GM12878 (cell line): Measurements from ENCODE around the gene SLC35B4. TPM values are rescaled to one million over a fixed set of nuclear protein-coding genes. Genes with fewer than 3 reads are reported as not detected.

Source experiments
- FOXM1 ChIP-seq: IDR thresholded peaks from 2 replicates; pipeline ENCODE4 v1.6.1; 2012; ENCODE audit warnings: low read depth, mild to moderate bottlenecking, inconsistent platforms, low read length, moderate library complexity
- LARP7 ChIP-seq: fragments of 450-650 bp; IDR thresholded peaks from 2 replicates; pipeline ENCODE4 v1.6.1; 2017; ENCODE audit warnings: mild to moderate bottlenecking
- MYB ChIP-seq: fragments of 150-350 bp; IDR thresholded peaks from 2 replicates; pipeline ENCODE4 v1.6.1; 2014; ENCODE audit warnings: mild to moderate bottlenecking, low read depth, low read length, borderline replicate concordance
- polyA plus RNA-seq, 11 experiments: library from polyadenylated mRNA; depleted of rRNA in 4 of 11; unstranded in 6 of 11; stranded (reverse) in 5 of 11; fragments of >200 nt; fragmentation: Nextera tagmentation in 4 of 11; fragmentation: Illumina TruSeq in 1 of 11; extraction: Ambion mirVana in 4 of 11; extraction: Trizol in 1 of 11; gene quantifications; 1 replicate in 1 of 11; 2 replicates in 10 of 11; pipeline versions ENCODE4 v1.2.1 to v1.2.3, GENCODE V29; 2011 to 2016; ENCODE audit warnings: inconsistent platforms in 2 of 11, missing spikeins in 2 of 11, low read depth in 1 of 11
- total RNA-seq, 4 experiments: library from RNA; depleted of rRNA in 3 of 4; stranded (reverse); fragments of >200 nt in 3 of 4; fragmentation: Illumina TruSeq in 1 of 4; extraction: Trizol in 1 of 4; gene quantifications; 2 replicates each; pipeline versions ENCODE4 v1.2.1 to v1.2.3, GENCODE V29; 2013 to 2021
- TF ChIP-seq, protein P1 (sequence below): fragments of 450-650 bp; IDR thresholded peaks from 2 replicates; pipeline ENCODE4 v1.6.1; 2017; ENCODE audit warnings: mild to moderate bottlenecking, moderate library complexity
- TF ChIP-seq, protein P2 (sequence below): fragments of 450-650 bp; IDR thresholded peaks from 2 replicates; pipeline ENCODE4 v1.6.1; 2018; ENCODE audit warnings: mild to moderate bottlenecking, low read depth, moderate library complexity; ENCODE audit not compliant: partially characterized antibody
- TF ChIP-seq, protein P3 (sequence below): IDR thresholded peaks from 2 replicates; pipeline ENCODE4 v1.6.1; 2012; ENCODE audit warnings: low read depth, low read length, improper control_type of control experiment
- TF ChIP-seq, protein P4 (sequence below): fragments of 450-650 bp; IDR thresholded peaks from 2 replicates; pipeline ENCODE4 v1.6.1; 2017; ENCODE audit warnings: mild to moderate bottlenecking
- TF ChIP-seq, protein P5 (sequence below): IDR thresholded peaks from 2 replicates; pipeline ENCODE4 v1.6.1; 2011; ENCODE audit warnings: low read depth, mild to moderate bottlenecking, low read length, moderate library complexity, borderline replicate concordance; ENCODE audit errors: extremely low read depth

Gene SLC35B4
- total and polyA plus RNA-seq, 10 of the 15 experiments (the other 5 are each of a cell fraction or from before 2014, with no cell fraction given) = 3.6 to 23.9 (median 14.0) TPM

DNA sequence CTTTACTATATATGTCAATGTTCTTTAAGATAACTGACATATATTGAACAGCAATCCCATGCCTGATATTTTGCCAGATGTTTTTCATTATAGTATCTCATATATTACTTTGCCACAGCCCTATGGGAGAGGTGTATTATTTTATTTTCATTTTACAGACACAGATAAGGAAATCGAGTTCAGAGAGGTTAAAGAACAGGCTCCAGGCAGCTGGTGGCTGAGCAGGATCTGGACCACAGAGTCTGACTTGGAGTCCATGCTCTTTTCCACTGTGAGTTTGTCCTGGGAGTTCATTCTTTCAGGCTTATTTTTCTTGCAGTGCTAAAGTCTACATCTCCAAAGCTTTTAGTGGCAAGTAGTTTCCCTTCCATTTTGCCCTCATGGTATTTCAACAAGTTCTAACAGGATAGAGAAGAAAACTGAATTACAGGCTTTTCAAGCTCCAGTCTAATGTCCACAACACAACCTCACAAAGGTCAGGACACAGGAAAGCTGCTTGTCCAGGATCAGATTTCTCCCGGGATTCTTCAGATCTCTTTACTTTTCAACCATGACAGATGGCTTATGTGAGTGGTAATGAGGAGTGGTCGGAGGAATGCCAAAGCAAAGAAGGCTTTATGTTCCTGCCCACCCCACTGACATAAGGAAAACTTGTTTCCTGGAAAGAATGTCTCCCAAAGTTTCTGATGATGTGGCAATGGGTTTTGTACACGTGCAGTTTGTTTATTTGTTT, 13.1 kb upstream of the SLC35B4 start (continued):
- TF ChIP-seq, protein P1, sequence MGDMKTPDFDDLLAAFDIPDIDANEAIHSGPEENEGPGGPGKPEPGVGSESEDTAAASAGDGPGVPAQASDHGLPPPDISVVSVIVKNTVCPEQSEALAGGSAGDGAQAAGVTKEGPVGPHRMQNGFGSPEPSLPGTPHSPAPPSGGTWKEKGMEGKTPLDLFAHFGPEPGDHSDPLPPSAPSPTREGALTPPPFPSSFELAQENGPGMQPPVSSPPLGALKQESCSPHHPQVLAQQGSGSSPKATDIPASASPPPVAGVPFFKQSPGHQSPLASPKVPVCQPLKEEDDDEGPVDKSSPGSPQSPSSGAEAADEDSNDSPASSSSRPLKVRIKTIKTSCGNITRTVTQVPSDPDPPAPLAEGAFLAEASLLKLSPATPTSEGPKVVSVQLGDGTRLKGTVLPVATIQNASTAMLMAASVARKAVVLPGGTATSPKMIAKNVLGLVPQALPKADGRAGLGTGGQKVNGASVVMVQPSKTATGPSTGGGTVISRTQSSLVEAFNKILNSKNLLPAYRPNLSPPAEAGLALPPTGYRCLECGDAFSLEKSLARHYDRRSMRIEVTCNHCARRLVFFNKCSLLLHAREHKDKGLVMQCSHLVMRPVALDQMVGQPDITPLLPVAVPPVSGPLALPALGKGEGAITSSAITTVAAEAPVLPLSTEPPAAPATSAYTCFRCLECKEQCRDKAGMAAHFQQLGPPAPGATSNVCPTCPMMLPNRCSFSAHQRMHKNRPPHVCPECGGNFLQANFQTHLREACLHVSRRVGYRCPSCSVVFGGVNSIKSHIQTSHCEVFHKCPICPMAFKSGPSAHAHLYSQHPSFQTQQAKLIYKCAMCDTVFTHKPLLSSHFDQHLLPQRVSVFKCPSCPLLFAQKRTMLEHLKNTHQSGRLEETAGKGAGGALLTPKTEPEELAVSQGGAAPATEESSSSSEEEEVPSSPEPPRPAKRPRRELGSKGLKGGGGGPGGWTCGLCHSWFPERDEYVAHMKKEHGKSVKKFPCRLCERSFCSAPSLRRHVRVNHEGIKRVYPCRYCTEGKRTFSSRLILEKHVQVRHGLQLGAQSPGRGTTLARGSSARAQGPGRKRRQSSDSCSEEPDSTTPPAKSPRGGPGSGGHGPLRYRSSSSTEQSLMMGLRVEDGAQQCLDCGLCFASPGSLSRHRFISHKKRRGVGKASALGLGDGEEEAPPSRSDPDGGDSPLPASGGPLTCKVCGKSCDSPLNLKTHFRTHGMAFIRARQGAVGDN = no peak
- TF ChIP-seq, protein P2, sequence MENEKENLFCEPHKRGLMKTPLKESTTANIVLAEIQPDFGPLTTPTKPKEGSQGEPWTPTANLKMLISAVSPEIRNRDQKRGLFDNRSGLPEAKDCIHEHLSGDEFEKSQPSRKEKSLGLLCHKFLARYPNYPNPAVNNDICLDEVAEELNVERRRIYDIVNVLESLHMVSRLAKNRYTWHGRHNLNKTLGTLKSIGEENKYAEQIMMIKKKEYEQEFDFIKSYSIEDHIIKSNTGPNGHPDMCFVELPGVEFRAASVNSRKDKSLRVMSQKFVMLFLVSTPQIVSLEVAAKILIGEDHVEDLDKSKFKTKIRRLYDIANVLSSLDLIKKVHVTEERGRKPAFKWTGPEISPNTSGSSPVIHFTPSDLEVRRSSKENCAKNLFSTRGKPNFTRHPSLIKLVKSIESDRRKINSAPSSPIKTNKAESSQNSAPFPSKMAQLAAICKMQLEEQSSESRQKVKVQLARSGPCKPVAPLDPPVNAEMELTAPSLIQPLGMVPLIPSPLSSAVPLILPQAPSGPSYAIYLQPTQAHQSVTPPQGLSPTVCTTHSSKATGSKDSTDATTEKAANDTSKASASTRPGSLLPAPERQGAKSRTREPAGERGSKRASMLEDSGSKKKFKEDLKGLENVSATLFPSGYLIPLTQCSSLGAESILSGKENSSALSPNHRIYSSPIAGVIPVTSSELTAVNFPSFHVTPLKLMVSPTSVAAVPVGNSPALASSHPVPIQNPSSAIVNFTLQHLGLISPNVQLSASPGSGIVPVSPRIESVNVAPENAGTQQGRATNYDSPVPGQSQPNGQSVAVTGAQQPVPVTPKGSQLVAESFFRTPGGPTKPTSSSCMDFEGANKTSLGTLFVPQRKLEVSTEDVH = no peak
- TF ChIP-seq, protein P3, sequence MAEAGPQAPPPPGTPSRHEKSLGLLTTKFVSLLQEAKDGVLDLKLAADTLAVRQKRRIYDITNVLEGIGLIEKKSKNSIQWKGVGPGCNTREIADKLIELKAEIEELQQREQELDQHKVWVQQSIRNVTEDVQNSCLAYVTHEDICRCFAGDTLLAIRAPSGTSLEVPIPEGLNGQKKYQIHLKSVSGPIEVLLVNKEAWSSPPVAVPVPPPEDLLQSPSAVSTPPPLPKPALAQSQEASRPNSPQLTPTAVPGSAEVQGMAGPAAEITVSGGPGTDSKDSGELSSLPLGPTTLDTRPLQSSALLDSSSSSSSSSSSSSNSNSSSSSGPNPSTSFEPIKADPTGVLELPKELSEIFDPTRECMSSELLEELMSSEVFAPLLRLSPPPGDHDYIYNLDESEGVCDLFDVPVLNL = no peak
- TF ChIP-seq FOXM1 (no peak), LARP7 (no peak), MYB (no peak)
- TF ChIP-seq, protein P4, sequence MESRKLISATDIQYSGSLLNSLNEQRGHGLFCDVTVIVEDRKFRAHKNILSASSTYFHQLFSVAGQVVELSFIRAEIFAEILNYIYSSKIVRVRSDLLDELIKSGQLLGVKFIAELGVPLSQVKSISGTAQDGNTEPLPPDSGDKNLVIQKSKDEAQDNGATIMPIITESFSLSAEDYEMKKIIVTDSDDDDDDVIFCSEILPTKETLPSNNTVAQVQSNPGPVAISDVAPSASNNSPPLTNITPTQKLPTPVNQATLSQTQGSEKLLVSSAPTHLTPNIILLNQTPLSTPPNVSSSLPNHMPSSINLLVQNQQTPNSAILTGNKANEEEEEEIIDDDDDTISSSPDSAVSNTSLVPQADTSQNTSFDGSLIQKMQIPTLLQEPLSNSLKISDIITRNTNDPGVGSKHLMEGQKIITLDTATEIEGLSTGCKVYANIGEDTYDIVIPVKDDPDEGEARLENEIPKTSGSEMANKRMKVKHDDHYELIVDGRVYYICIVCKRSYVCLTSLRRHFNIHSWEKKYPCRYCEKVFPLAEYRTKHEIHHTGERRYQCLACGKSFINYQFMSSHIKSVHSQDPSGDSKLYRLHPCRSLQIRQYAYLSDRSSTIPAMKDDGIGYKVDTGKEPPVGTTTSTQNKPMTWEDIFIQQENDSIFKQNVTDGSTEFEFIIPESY = no peak
- TF ChIP-seq, protein P5, sequence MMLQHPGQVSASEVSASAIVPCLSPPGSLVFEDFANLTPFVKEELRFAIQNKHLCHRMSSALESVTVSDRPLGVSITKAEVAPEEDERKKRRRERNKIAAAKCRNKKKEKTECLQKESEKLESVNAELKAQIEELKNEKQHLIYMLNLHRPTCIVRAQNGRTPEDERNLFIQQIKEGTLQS = no peak
